ENCODE results near the gene PUS7L.

DNA sequence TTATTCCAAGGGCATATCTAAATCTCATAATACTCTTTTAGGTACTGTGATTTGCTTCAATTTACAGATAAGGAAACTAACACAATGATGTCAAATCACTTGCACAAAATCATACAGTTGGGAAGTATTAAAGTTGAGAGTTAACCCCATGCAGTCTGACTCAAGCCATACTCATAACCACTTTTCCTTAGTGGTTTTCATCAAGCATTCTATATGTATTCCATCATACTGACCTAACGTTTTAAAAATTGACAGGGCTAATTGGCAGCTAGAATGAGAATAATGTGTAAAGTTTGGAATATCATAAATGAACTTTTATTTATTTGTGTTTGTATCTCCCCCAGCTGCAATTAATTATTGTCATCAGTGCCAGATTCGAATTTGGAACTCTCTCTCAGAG is 20.9 kb downstream of the PUS7L start:
- TF ChIP-seq, protein P1, sequence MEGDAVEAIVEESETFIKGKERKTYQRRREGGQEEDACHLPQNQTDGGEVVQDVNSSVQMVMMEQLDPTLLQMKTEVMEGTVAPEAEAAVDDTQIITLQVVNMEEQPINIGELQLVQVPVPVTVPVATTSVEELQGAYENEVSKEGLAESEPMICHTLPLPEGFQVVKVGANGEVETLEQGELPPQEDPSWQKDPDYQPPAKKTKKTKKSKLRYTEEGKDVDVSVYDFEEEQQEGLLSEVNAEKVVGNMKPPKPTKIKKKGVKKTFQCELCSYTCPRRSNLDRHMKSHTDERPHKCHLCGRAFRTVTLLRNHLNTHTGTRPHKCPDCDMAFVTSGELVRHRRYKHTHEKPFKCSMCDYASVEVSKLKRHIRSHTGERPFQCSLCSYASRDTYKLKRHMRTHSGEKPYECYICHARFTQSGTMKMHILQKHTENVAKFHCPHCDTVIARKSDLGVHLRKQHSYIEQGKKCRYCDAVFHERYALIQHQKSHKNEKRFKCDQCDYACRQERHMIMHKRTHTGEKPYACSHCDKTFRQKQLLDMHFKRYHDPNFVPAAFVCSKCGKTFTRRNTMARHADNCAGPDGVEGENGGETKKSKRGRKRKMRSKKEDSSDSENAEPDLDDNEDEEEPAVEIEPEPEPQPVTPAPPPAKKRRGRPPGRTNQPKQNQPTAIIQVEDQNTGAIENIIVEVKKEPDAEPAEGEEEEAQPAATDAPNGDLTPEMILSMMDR (IDR thresholded peaks at IDR 0.05): no peak
- no peak for TF ChIP-seq POLR2A (IDR thresholded peaks at IDR 0.05)
